SKM-1 (cell line): ENCODE measurements around the gene ZNF165.
"Not testable (repeated sequence)": the region's sequence is repeated elsewhere in the genome, so short reads cannot be mapped to it uniquely, and the experiment has no call there.

Experiments
- DNase-seq: peaks from one replicate; lab custom pipeline; 2025; ENCODE audit not compliant: unreplicated experiment; lab: John Stamatoyannopoulos, UW

The ZNF165 gene

DNA sequence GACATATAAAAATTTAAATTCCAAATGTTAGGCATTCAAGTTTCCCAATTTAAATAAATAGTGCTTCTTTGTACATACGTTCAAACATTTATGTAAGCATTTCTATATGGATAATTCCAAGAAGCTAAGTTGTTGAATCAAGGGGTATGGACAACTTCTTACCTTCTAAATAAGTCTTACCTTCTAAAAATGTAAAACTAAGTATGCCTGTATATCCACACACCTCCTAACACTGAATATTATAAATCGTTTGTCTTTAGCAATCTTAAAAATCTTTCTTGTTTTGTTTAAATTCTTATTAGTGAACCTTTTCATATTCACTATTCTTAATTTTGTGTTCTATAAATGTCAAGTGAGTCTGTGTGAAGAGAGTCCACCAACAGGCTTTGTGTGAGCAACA, 41.5 kb downstream of the ZNF165 start:
- DNase-seq, result no peak

DNA sequence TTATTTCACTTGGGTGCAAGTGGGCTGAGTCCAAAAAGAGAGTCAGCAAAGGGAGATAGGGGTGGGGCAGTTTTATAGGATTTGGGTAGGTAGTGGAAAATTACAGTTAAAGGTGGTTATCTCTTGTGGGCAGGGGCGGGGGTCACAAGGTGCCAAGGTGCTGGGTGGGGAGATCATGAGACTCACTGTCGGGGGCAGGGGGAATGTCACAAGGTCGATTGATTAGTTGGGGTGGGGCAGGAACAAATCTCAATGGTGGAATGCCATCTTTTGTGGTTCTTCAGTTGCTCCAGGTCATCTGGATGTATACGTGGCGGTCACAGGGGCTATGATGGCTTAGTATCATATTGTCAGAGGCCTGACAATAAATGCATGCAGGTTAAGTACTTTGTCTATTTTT, 41.9 kb downstream of the ZNF165 start:
- not testable (repeated sequence) for DNase-seq

DNA sequence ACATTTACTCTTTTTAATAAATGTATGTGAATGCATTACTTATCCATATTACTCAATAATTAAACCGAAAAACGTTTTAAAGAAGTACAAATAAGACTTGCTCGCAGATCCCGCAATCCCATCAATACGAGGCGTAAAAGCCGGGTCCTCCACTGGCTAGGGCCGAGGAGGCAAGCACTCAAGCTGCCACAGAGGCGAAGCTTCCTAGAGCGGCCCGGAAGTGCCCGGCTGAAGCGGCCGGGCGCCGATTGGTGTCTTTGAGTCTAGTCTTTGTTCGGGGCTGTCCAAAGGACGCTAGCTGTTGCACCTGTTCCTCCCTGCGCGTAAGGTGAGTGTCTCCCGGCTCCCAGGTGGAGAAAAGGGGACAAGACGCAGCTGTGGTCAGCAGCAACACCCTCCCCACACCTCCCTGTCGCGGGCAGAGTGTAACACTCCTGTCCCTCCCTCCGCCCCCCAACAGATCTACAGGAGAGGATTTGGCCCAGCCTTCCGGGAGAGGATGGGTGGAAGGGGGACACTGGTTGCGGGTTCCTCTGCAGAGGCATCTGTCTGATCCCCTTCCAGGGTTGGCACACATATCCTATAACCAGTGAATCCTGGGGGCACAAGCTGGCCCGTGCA, 44.1 kb downstream of the ZNF165 start, which contains the start of gene ZSCAN16:
ZSCAN16 (plus strand) TSS at position 260 of the 621 bp plus-strand sequence. CDS start 835 bp downstream, outside the sequence.
- DNase-seq, result peak; percentile 57

DNA sequence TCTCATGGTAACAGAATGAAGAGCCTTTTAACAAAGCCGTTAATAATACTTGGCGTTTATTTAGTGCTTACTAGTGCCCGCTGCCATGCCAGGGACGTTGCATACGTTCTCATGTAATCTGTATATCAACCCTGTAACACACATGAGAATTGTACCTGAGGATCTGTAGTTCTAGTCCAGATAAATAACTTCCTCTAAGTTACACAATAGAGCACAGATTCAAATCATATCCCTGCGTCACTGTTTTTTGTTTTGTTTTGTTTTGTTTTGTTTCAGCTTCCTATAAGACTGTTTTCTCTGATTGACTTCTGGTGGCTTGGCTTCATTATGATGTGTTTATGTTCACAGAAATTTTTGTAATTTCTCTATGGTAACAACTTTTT, 44.6 kb downstream of the ZNF165 start:
- DNase-seq, result no peak

DNA sequence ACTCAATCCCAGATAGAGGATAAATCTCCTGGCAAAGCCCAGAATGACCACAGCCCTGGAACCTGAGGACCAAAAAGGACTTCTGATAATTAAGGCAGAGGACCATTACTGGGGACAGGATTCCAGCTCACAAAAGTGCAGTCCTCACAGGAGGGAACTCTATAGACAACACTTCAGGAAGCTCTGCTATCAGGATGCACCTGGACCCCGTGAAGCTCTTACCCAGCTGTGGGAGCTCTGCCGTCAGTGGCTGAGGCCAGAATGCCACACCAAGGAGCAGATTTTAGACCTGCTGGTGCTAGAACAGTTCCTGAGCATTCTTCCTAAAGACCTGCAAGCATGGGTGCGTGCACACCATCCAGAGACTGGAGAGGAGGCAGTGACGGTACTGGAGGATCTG, 45.0 kb downstream of the ZNF165 start:
- DNase-seq, result no peak

DNA sequence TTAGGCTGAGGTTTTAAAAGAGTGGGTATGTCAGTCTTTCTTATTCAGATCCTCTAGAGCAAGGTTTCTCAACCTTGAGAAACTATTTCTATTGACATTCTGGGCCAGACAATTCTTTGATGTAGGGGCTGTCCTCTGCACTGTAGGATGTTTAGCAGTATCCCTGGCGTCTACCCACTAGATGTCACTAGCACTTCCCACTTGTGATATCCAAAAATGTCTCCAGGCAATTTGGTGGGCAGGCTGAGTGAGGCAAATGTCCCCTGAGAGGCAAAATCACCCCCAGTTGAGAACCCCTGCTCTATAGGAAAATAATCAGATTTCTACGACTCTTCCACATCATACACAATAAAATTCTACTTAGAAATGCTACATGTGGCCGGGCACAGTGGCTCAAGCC, 53.6 kb downstream of the ZNF165 start:
- no peak for DNase-seq

DNA sequence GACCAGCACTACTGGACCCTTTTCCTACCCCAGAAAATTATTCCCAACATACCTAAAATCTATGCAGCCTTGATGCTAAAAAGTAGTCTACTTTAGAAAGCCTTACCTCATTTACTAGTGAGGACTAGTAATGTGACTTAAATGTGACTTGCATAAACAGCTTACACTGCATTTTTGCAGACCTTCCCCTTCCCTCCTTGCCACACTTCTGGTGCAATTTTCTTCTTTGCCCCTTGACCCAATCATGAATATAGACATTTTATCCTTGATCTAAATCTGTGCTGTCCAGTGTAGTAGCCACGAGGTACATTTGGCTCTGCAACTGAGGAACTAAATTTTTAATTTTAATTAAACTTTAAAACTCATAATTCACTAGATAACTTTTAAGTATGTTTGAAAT, 54.3 kb downstream of the ZNF165 start:
- DNase-seq, result no peak

DNA sequence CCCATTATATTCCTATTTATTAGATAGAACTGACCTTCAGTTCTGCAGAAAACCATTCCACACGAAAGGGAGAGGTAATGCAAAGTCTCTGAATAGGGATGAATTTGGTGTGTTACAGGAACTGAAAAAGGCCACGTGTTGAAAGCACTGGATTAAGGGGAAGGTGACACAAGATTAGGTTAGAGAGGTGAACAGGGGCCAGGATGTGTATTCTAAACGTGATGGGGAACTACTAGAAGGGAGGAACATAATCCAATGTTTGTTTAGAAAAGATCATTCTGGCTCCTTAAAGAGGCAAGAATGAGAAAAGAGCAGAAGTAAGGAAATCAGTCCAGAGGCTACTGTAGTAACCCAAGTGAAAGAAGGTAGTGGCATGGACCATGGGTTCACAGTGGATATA, 55.0 kb downstream of the ZNF165 start:
- DNase-seq, result no peak

DNA sequence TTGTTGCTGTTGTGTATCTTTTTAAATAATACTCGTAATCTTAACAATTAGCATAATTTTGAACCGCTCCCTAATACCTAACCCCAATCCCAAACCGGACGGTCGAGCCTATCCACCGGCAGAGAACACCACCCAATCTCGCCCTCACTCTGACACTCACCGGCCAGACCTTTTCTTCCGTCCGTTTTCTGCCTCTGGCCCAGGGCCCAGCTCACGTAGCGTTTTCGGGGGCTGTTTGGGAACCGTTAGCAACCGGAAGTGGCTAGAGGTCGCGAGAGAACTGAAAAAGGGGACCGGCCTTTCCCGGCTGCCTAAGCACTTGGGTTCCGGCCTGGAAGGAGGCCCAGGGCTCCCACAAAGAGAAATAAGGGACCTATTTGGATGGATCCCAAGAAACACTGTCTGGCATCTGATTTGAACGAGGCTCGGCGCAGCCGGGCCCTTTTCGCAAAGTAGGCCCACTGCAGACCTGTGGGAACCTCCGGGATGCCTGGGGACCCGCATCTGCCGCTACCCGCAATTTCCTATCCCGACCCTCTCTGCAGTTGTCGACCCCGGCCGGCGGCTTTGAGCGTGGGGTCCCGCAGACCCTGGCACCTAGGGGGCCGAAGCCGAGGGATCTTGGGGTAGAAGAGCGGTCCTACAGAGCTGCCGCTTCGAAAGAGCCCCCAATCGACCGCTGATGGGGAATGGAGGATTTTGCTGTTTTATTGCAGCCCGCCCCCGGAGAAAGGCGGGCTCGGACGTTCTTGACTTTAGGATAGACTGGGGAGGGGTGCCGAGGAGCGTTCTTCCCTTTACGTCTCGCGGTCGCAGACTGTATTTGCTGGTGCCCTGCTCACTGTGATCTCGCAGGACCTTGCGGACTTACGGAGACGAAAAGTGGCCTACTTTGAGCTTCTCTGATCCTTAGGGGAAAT, 56.5 kb downstream of the ZNF165 start:
- DNase-seq, result peak; percentile 79

DNA sequence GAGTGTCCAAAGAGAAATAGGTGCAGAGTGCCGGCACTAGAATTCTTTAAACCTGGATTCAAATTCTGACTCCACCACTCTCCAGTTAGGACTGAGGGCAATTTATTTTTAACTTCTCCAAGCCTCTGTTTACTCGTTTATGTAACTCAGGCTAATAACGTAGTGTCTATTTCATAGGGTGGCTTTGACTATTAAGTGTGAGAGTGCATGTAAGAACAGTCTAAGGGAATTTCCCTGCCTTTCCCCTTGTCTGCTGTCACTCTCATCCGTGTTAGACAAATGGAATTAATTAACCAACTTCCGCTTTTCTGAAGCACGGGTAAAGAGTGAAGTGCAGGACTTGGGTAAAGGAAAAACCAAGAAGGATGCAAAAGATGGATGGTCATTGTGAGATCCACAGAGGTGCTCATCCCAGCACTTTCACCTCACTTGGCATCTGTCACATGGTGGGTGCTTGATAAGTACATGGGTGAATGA, 57.2 kb downstream of the ZNF165 start:
- peak; percentile 49 for DNase-seq
